ENCODE results near the gene FSTL4.

Gene FSTL4

GRCh38 chr5:133241179-133242092, 370.9 kb downstream of the FSTL4 start:
- no peak for DNase-seq (ENCODE audit: low spot score)

GRCh38 chr5:133240425-133241091, 371.8 kb downstream of the FSTL4 start:
- DNase-seq (ENCODE audit: low spot score): peak; percentile 99

- DNase-seq (ENCODE audit: low spot score): no peak
Measured at GRCh38 chr5:133238426-133239205, 373.7 kb downstream of the FSTL4 start.

- DNase-seq (ENCODE audit: low spot score): no peak
Measured at GRCh38 chr5:133236976-133237375, 375.4 kb downstream of the FSTL4 start.

DNA sequence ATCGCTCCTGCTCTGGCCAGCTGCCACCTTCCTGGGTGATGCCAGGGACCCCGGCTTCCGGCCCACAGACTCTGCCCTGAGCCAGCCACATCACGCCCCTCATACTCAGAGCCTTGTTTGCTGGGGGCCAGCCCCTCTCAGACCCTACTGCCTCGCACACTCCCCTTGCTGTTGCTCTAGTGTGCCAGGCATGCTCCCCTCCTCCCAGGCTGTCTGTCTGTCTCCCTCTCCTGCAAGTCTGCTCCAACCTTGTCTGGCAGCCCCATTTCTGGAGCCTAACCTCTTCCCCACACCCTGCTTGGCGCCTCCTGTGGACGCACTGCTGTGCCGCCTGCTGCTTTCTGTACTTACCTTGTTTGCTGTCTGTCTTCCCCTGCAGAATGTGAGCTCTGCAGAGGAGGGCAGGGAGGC, 375.8 kb downstream of the FSTL4 start:
- no peak for DNase-seq (ENCODE audit: low spot score)

- peak; percentile 56 for DNase-seq (ENCODE audit: low spot score)
Measured at GRCh38 chr5:133235696-133236426, 376.5 kb downstream of the FSTL4 start.

DNA sequence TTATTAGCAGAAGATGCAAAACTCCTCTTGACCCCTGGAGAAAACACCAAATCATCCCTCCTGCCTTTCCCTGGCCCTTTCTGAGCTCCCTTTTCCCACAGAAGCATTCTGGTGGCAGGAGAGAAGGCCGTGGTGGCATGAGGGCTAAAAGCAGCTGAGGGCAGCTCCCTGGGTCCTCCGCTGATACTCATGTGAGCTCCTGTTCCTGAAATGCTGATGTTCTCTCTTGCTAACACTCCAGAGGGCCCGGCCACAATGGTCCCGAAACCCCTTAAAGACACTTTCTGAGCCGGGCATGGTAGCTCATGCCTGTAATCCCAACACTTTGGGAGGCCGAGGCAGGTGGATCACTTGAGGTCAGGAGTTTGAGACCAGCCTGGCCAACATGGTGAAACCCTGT, 377.4 kb downstream of the FSTL4 start:
- no peak for DNase-seq (ENCODE audit: low spot score)

DNA sequence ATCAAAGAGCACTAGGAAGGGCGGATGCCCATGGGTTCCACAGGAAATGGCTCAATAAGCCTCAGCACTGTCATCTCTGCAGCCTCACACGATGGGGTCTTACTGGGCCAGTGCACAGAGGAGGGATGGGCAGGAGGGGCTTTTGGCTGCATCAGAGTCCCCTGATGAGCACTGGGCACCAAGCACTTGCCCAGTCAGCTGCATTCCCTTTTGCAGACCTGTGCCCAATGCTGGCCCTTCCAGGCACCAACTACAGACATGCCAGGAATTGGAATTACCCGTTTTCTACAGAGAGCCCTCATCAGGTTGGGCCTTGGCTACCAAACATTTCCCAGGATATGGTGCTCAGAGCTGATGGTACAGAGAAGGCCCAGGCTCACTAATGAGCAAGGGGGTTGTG, 378.1 kb downstream of the FSTL4 start:
- DNase-seq (ENCODE audit: low spot score): no peak

GRCh38 chr5:133233616-133234015, 378.7 kb downstream of the FSTL4 start:
- no peak for DNase-seq (ENCODE audit: low spot score)

- DNase-seq (ENCODE audit: low spot score): no peak
Measured at GRCh38 chr5:133232911-133233310, 379.4 kb downstream of the FSTL4 start.

DNA sequence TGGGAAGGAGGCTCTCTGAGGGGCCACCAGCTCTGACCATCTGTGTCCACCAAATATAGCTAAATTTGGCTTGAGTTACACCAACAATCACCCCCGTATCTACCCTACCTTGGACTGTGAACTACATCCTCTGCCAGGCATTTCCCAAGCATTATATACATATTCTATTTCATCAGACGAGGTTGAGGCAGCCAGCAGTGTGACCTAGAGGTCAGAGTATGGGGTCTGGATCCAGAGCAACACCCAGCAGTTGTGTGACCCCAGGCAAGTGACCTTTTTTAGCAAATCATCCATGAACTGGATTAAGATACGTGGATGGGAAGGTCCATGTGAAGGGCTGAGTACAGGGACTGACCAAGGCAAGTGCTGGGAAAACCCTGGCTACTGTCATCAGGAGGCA, 379.9 kb downstream of the FSTL4 start:
- no peak for DNase-seq (ENCODE audit: low spot score)

DNA sequence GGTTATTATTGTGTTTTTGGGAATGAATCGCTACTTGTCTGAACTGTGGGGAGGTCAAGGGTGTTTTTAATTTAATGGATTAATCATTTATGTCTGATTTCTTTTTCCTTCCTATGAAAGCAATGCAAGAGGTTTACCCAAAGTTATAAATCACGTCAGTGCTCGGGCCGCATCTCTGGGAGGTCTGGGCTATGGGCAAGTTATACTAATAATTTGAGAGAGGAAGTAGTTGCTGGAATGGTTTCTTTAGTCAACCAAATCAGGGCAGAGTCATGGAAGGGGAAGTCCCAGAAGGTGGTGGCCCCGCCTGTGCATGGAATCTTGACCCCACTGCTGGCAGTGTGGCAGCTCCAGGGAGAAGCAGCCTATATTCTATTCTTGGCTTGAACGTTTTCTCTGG, 380.3 kb downstream of the FSTL4 start:
- peak; percentile 33 for DNase-seq (ENCODE audit: low spot score)

DNA sequence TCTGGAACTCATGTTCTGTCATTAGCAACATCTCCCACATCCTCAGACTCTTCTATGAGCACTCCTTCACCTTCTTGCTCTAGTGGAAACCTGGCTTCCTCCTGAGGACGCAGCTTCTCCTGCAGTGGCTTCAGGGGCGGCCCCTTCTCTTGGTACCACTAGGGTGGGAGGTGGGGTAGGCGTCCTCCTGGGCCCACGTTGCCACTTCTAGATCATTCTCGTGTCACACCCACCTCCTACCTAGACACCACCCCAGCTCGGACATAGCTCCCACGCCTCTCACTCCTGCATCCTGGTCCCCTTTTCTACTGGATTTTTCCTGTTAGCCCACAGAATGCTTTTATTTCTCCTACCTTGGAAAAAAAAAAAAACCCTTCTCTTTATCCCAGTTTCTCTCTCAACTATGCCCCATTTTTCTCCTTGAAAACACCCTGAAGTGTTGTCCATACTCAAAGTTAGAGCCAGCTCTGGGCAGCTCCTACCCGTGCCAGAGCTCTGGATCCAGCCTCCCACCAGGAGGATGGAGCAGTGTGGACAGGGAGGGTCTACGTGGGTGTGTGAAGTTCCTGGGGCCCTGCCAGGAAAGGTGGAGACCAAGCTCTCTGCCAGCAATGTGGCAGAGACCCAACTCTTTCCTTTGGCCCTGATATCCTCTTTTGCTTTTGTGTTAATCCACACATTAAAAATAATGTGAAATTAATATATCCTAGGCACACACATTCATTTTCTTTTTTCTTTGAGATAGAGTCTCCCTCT, 381.3 kb downstream of the FSTL4 start:
- no peak for DNase-seq (ENCODE audit: low spot score)

- DNase-seq (ENCODE audit: low spot score): no peak
Measured at GRCh38 chr5:133229931-133230664, 382.2 kb downstream of the FSTL4 start.

- DNase-seq (ENCODE audit: low spot score): no peak
Measured at GRCh38 chr5:133228316-133228715, 384.0 kb downstream of the FSTL4 start.

DNA sequence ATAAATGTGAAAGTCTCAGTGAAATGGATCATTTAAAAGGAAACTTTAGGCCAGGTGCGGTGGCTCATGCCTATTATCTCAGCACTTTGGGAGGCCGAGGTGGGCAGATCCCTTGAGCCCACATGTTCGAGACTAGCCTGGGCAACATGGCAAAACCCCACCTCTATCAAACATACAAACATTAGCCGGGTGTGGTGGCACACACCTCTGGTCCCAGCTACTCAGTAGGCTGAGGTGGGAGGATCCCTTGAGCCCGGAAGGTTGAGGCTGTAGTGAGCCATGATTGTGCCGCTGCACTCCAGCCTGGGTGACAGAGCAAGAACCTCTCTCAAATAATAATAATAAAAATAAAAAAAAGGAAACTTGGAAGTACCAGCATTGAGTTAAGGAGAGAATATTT, 384.4 kb downstream of the FSTL4 start:
- DNase-seq (ENCODE audit: low spot score): no peak

DNA sequence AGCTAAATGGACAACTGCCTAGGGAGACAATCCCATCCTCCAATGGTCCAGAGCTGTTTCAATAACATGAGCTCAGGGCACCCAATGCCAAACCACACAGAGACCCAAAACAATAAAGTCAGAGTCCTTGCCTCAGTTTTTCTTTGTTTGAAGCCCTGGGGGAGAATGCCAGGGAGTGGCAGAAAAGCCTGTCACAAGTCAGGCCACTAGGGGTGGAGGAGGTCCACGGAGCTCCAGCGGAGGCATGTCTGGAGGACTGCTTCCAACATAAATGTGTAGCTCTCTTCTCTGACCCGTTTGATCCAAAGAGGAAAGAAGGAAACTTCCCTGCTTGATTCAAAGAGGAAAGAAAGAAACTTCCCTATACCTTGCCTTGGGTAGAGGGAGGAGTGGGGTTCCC, 385.3 kb downstream of the FSTL4 start:
- no peak for DNase-seq (ENCODE audit: low spot score)

DNA sequence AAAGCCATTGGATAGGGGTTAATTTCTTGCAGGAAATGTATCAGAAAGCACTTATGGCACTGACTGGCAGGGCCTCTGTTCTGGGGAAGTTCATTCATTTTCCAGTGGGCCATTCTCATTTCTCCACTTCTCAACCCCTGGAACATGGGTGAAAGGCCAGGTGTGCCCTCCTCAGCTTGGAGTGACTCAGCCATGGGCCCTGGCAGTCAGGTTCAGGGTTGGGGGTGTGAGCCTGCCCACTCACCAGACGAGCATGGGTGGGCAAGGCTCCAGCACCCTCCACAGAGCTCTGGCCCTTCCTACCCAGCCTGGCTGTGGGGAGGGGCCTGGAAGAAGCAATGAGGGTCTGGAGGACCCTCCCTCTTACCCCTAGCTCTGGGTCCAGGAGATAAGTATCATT, 386.2 kb downstream of the FSTL4 start:
- DNase-seq (ENCODE audit: low spot score): peak; percentile 56

DNA sequence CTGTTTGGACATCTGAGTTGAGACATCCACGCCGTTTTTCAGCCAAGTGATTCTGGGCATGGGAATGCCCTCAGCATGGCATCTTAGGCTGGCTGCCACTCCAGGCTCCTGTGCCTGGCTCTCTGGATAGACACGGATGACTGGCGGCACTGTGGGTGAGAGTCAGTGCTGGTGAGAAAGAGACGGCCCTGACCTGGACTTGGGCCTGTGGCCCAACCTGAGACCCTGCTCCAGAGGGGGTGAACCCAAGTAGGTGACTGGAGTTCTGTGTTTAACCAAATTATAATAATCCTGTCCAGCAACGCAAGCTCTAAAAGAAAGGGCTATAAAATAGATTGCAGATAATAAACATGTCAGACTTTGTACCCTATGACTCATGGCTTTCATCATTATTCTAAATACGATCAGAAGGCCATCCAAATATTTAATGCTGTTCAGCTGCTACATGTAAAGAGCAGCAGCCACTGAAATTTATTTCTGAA, 386.6 kb downstream of the FSTL4 start:
- DNase-seq (ENCODE audit: low spot score): peak; percentile 95

- DNase-seq (ENCODE audit: low spot score): no peak
Measured at GRCh38 chr5:133222979-133223378, 389.4 kb downstream of the FSTL4 start.
